A549 (cell line): ENCODE results near the gene ARMC9. TPM values are rescaled to one million over a fixed set of nuclear protein-coding genes. Genes with fewer than 3 reads are reported as not detected.

Source experiments
- ATAC-seq, 2 experiments: fragments of 200-7000 bp in 1 of 2; fragments of >200 bp in 1 of 2; cut with Nextera tagmentation in 1 of 2; cut with Tn5 transposase in 1 of 2; 3 replicates each; pipeline versions ENCODE4 v1.8.0 to v1.9.1; 2018 to 2020; ENCODE audit warnings: mild to moderate bottlenecking in 1 of 2, moderate library complexity in 1 of 2
- CTCF ChIA-PET: fragments of 300-600 bp; sonication (Branson Sonifier 250); formaldehyde crosslinking; extraction: SDS; loops from one replicate; lab custom pipeline; 2021; ENCODE audit warnings: antibody characterized with exemption, inconsistent platforms; lab: Yijun Ruan, JAX
- POLR2A ChIA-PET: fragments of 350-600 bp; formaldehyde crosslinking; extraction: SDS; loops from one replicate; lab custom pipeline; 2021; ENCODE audit warnings: antibody characterized with exemption, inconsistent platforms; lab: Yijun Ruan, JAX
- DNase-seq, 2 experiments: peaks; one replicate each; pipeline versions ENCODE4 v3.0.0 to v3.0.0-alpha.2; 2011 to 2016; ENCODE audit warnings: low read depth in 1 of 2, low spot score in 1 of 2
- FAIRE-seq: peaks from 2 replicates; lab custom pipeline; 2011; peaks lifted over from hg19 to GRCh38; lab: Jason Lieb, UNC
- H3K27ac ChIP-seq, 2 experiments: fragments of >200 bp; sonication (Bioruptor Twin); formaldehyde crosslinking; 3 replicates each; pipeline ENCODE4 v1.5.1; 2016 to 2017
- H3K4me1 ChIP-seq: fragments of >200 bp; sonication (Bioruptor Twin); formaldehyde crosslinking; 3 replicates; pipeline ENCODE4 v1.6.1; 2016
- H3K4me2 ChIP-seq: fragments of >200 bp; sonication (Bioruptor Twin); formaldehyde crosslinking; 3 replicates; pipeline ENCODE4 v1.6.1; 2016
- H3K4me3 ChIP-seq: fragments of >200 bp; sonication (Bioruptor Twin); formaldehyde crosslinking; 3 replicates; pipeline ENCODE4 v1.5.1; 2016
- H3K9me3 ChIP-seq: fragments of >200 bp; sonication (Bioruptor Twin); formaldehyde crosslinking; 3 replicates; pipeline ENCODE4 v1.6.1; 2016
- BHLHE40 ChIP-seq: IDR thresholded peaks from 2 replicates; pipeline ENCODE4 v1.6.1; 2012; ENCODE audit warnings: low read depth, low read length, inconsistent platforms
- CBX2 ChIP-seq: fragments of 200-600 bp; sonication (generic); IDR thresholded peaks from 2 replicates; pipeline ENCODE4 v1.6.1; 2016; ENCODE audit warnings: low read depth, mild to moderate bottlenecking, borderline replicate concordance
- CHD4 ChIP-seq: fragments of 200-600 bp; sonication (generic); IDR thresholded peaks from 2 replicates; pipeline ENCODE4 v1.6.1; 2016; ENCODE audit warnings: antibody characterized with exemption, mild to moderate bottlenecking, borderline replicate concordance
- CTCF ChIP-seq: fragments of >200 bp; sonication (Bioruptor Twin); formaldehyde crosslinking; IDR thresholded peaks from 3 replicates; pipeline ENCODE4 v1.5.1; 2016
- ESRRA ChIP-seq: fragments of 150-350 bp; IDR thresholded peaks from 2 replicates; pipeline ENCODE4 v1.6.1; 2014; ENCODE audit warnings: mild to moderate bottlenecking, low read length, borderline replicate concordance
- FOSB ChIP-seq: fragments of 250-450 bp; sonication (Bioruptor Pico); IDR thresholded peaks from 2 replicates; pipeline ENCODE4 v1.5.0; 2020; ENCODE audit warnings: mild to moderate bottlenecking, moderate library complexity
- FOXS1 ChIP-seq: fragments of 250-450 bp; sonication (Bioruptor Pico); IDR thresholded peaks from 2 replicates; pipeline ENCODE4 v1.5.0; 2020; ENCODE audit warnings: mild to moderate bottlenecking, moderate library complexity
- HEYL ChIP-seq: fragments of 250-450 bp; sonication (Bioruptor Pico); IDR thresholded peaks from 2 replicates; pipeline ENCODE4 v1.8.0; 2021; ENCODE audit warnings: mild to moderate bottlenecking, moderate library complexity
- HOXA7 ChIP-seq: fragments of 250-450 bp; sonication (Bioruptor Pico); IDR thresholded peaks from 2 replicates; pipeline ENCODE4 v1.5.0; 2020; ENCODE audit warnings: mild to moderate bottlenecking, moderate library complexity
- HOXB5 ChIP-seq: fragments of 250-450 bp; sonication (Bioruptor Pico); IDR thresholded peaks from 2 replicates; pipeline ENCODE4 v1.5.0; 2020; ENCODE audit warnings: mild to moderate bottlenecking, moderate library complexity
- JUN ChIP-seq, 2 experiments: fragments of >200 bp; sonication (Bioruptor Twin); formaldehyde crosslinking; IDR thresholded peaks; 2 replicates in 1 of 2; 3 replicates in 1 of 2; pipeline ENCODE4 v1.6.1; 2016 to 2017
- KDM1A ChIP-seq: fragments of 200-600 bp; sonication (generic); IDR thresholded peaks from 2 replicates; pipeline ENCODE4 v1.6.1; 2016; ENCODE audit warnings: low read depth, mild to moderate bottlenecking
- MYC ChIP-seq: IDR thresholded peaks from 2 replicates; pipeline ENCODE4 v1.6.1; 2012; ENCODE audit warnings: mild to moderate bottlenecking, inconsistent platforms, low read length, improper control_type of control experiment, borderline replicate concordance
- NPAS2 ChIP-seq: fragments of 250-450 bp; sonication (Bioruptor Pico); IDR thresholded peaks from 2 replicates; pipeline ENCODE4 v1.8.0; 2022; ENCODE audit warnings: mild to moderate bottlenecking, moderate library complexity, borderline replicate concordance
- NR3C1 ChIP-seq: fragments of >200 bp; sonication (Bioruptor Twin); formaldehyde crosslinking; IDR thresholded peaks from 3 replicates; pipeline ENCODE4 v1.6.1; 2017
- PHF8 ChIP-seq: fragments of 200-600 bp; sonication (generic); IDR thresholded peaks from 2 replicates; pipeline ENCODE4 v1.6.1; 2016; ENCODE audit warnings: low read depth, mild to moderate bottlenecking, antibody characterized with exemption, moderate library complexity, borderline replicate concordance
- POLR2AphosphoS2 ChIP-seq: conservative IDR thresholded peaks from 2 replicates; pipeline ENCODE4 v1.6.1; 2012; ENCODE audit warnings: low read length, improper control_type of control experiment, inconsistent platforms
- RNF2 ChIP-seq: fragments of 200-600 bp; sonication (generic); IDR thresholded peaks from 2 replicates; pipeline ENCODE4 v1.6.1; 2016; ENCODE audit warnings: low read depth, mild to moderate bottlenecking, antibody characterized with exemption, moderate library complexity, borderline replicate concordance
- SMC3 ChIP-seq: fragments of >200 bp; sonication (Bioruptor Twin); formaldehyde crosslinking; IDR thresholded peaks from 3 replicates; pipeline ENCODE4 v1.6.1; 2018; ENCODE audit warnings: inconsistent platforms
- TFCP2L1 ChIP-seq: fragments of 250-450 bp; sonication (Bioruptor Pico); IDR thresholded peaks from 2 replicates; pipeline ENCODE4 v1.5.0; 2021; ENCODE audit warnings: mild to moderate bottlenecking
- ZFP36 ChIP-seq: fragments of 450-650 bp; IDR thresholded peaks from 2 replicates; pipeline ENCODE4 v1.6.1; 2014; ENCODE audit warnings: borderline replicate concordance; ENCODE audit not compliant: partially characterized antibody
- WGBS: methylation state at CpG from one replicate; pipeline ENCODE4 v1.1.6; 2017; ENCODE audit errors: missing lambda C conversion rate; 5-methylcytosine and 5-hydroxymethylcytosine counted together
- polyA plus RNA-seq, 4 experiments: library from polyadenylated mRNA; depleted of rRNA in 3 of 4; stranded (reverse); fragments of >200 nt; fragmentation: RNase III in 1 of 4; extraction: RNeasy Plus Mini Kit Qiagen cat#74134 plus additional on column Dnase treatment in 1 of 4; gene quantifications; 2 replicates in 3 of 4; 3 replicates in 1 of 4; pipeline ENCODE4 v1.2.3, GENCODE V29; 2011 to 2017
- TF ChIP-seq, protein P1 (sequence below): fragments of 450-650 bp; IDR thresholded peaks from 2 replicates; pipeline ENCODE4 v1.6.1; 2014; ENCODE audit warnings: antibody characterized with exemption
- TF ChIP-seq, protein P2 (sequence below): fragments of 250-450 bp; sonication (Bioruptor Pico); IDR thresholded peaks from 2 replicates; pipeline ENCODE4 v1.5.0; 2020; ENCODE audit warnings: low read depth, mild to moderate bottlenecking, moderate library complexity
- TF ChIP-seq, protein P3 (sequence below): fragments of >200 bp; sonication (Bioruptor Twin); formaldehyde crosslinking; IDR thresholded peaks from 2 replicates; pipeline ENCODE4 v1.6.1; 2016

Gene ARMC9
- polyA plus RNA-seq, 2 of the 4 experiments (the other 2 are of a cell fraction) = 12.0 to 14.1 TPM

DNA sequence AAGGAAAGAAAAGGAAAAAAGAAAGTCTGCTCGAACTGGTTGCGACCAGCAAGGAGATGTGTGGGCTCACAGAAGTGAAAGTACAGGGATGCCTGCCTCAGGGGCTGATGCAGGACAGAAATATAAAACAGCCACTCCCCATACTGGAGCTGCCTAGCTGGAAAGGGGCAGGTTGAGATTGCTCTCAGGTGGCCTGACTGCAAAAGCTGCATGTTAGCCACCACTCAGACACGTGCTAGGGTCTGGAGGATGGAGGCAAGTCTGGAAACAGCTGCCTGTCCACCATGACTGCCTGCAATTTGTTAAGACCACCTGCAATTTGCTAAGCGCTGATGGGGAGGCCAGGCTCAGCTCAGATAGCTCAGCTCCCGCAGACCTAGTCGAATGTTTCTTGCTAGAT, 215.0 kb downstream of the ARMC9 start:
- Histone ChIP-seq H3K27ac (no peak overlapping the region), H3K4me2 (no peak overlapping the region), H3K4me3 (no peak overlapping the region), H3K4me1 (peaks cover 4% of the 10 kb centered on the region; the same call in 2 of the 3 replicates), H3K9me3 (peaks cover 9% of the 10 kb centered on the region)
- FAIRE-seq (no peak), ATAC-seq (no peak), DNase-seq (no peak)
- ChIA-PET CTCF (interaction anchor here (1.1 to 20.2 kb wide), 16 partner anchors 9 to 329 kb away, joined by 3 to 333 read pairs (median 6); partner anchors contain the start of gene B3GNT7), POLR2A (no interaction called here)
- WGBS = 86% methylated on average over 6 of the region's 6 CpGs
- TF ChIP-seq HEYL (CRISPR knock-in tag) = no peak
- TF ChIP-seq FOXS1 = no peak
- no peak for TF ChIP-seq TFCP2L1 (CRISPR knock-in tag)
- TF ChIP-seq ESRRA = no peak

DNA sequence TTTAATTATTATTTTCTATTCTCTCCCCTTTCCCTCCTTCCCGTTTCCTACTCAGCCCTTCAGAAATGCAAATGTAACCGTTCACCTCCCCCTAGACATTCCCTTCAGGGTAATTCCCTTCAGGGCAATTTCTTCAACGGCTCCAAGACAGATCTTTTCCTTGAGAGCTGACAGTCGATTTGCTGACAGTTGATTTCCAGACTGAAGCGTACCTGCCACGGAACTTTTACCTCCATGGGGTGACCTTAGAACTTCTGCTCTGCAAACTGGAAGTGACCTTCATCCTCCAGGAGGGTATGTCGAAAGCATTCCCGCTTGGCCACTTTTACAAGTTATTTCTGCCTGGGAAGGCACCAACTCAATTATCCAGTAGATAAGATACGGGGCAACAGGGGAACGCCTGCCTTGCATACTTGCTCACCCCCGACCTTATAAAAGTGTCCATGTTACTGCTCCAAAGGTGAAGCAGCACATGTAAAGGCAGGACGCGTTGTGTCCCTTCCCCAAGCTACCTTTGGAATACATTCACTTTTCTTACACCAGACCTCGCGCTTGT, 215.6 kb downstream of the ARMC9 start:
- ChIA-PET CTCF (interaction anchor here (2.5 to 20.2 kb wide), 6 partner anchors 16 to 190 kb away, joined by 14 to 333 read pairs (median 80); partner anchors contain the start of gene B3GNT7), POLR2A (no interaction called here)
- Histone ChIP-seq H3K4me2 (no peak overlapping the region), H3K4me3 (no peak overlapping the region), H3K27ac (no peak overlapping the region), H3K4me1 (peaks cover 4% of the 10 kb centered on the region; the same call in 2 of the 3 replicates), H3K9me3 (peaks cover 9% of the 10 kb centered on the region)
- TF ChIP-seq, protein P1, sequence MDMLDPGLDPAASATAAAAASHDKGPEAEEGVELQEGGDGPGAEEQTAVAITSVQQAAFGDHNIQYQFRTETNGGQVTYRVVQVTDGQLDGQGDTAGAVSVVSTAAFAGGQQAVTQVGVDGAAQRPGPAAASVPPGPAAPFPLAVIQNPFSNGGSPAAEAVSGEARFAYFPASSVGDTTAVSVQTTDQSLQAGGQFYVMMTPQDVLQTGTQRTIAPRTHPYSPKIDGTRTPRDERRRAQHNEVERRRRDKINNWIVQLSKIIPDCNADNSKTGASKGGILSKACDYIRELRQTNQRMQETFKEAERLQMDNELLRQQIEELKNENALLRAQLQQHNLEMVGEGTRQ = no peak
- TF ChIP-seq CTCF = no peak
- no peak for TF ChIP-seq HOXA7 (CRISPR knock-in tag)
- TF ChIP-seq KDM1A = no peak
- no peak for TF ChIP-seq FOSB (CRISPR knock-in tag)
- TF ChIP-seq HEYL (CRISPR knock-in tag) = no peak
- no peak for TF ChIP-seq POLR2AphosphoS2
- 75% methylated on average over 15 of the region's 15 CpGs for WGBS
- no peak for ATAC-seq
- FAIRE-seq = no peak
- DNase-seq = no peak

- DNase-seq (no peak), FAIRE-seq (no peak), ATAC-seq (no peak)
- POLR2A ChIA-PET = no interaction called here
- TF ChIP-seq CHD4 = no peak
- no peak for TF ChIP-seq NPAS2 (CRISPR knock-in tag)
- TF ChIP-seq SMC3 = no peak
- no peak for TF ChIP-seq CBX2
- no peak for TF ChIP-seq PHF8
- no peak for TF ChIP-seq HOXA7 (CRISPR knock-in tag)
- TF ChIP-seq CTCF = no peak
- TF ChIP-seq, protein P1 = no peak
- no peak for TF ChIP-seq BHLHE40
- no peak for TF ChIP-seq HOXB5 (CRISPR knock-in tag)
- no peak for TF ChIP-seq NR3C1
- no peak for TF ChIP-seq ZFP36
- no peak for TF ChIP-seq MYC
- TF ChIP-seq, protein P2, sequence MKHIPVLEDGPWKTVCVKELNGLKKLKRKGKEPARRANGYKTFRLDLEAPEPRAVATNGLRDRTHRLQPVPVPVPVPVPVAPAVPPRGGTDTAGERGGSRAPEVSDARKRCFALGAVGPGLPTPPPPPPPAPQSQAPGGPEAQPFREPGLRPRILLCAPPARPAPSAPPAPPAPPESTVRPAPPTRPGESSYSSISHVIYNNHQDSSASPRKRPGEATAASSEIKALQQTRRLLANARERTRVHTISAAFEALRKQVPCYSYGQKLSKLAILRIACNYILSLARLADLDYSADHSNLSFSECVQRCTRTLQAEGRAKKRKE (CRISPR knock-in tag) = no peak
- no peak for TF ChIP-seq JUN (IDR thresholded peaks at IDR 0.05)
- TF ChIP-seq HEYL (CRISPR knock-in tag) = no peak
- TF ChIP-seq, protein P3, sequence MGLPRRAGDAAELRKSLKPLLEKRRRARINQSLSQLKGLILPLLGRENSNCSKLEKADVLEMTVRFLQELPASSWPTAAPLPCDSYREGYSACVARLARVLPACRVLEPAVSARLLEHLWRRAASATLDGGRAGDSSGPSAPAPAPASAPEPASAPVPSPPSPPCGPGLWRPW = no peak
- TF ChIP-seq RNF2 = no peak
- TF ChIP-seq, all 56 proteins: peak for 0
- H3K4me3 ChIP-seq = no peak overlapping the region
- no peak overlapping the region for H3K27ac ChIP-seq
- CTCF ChIA-PET = interaction anchor here (0.9 to 20.2 kb wide), 5 partner anchors 10 to 191 kb away, joined by 6 to 333 read pairs (median 141); partner anchors contain the start of gene B3GNT7
- H3K4me1 ChIP-seq = peaks cover 4% of the 10 kb centered on the region; the same call in 2 of the 3 replicates
- no peak overlapping the region for H3K4me2 ChIP-seq
- H3K9me3 ChIP-seq = peaks cover 9% of the 10 kb centered on the region
Observed at GRCh38 chr2:231415029-231415428, 216.6 kb downstream of the ARMC9 start.
